ENCODE measurements around the gene HOXD11.

Gene HOXD11

GRCh38 chr2:176156301-176156806 lies 49.3 kb downstream of the HOXD11 start:
- Histone ChIP-seq H3K79me2 (ENCODE audit: control insufficient read depth, low read length) (no peaks in the 10 kb centered on the region), H3K4me3 (ENCODE audit: low read length) (no peak overlapping the region), H3K9me3 (ENCODE audit: control insufficient read depth, insufficient read depth, low read length) (no peaks in the 10 kb centered on the region; the same call in 1 of the 2 replicates), H3K27me3 (ENCODE audit: control insufficient read depth, low read length) (no peaks in the 10 kb centered on the region), H3K36me3 (ENCODE audit: control insufficient read depth, low read length) (no peaks in the 10 kb centered on the region), H3K4me2 (ENCODE audit: low read length) (no peak overlapping the region), H4K20me1 (ENCODE audit: control insufficient read depth, insufficient read depth, low read depth, low read length) (no peaks in the 10 kb centered on the region), H3K9me2 (replicated peaks; ENCODE audit: control insufficient read depth, low read length) (no peaks in the 10 kb centered on the region), H3K27ac (ENCODE audit: low read depth, low read length) (no peak overlapping the region), H3F3A (ENCODE audit: control insufficient read depth, insufficient read depth) (no peaks in the 10 kb centered on the region), H3K4me1 (ENCODE audit: control insufficient read depth, low read length) (no peaks in the 10 kb centered on the region)
- TF ChIP-seq CTCF (IDR thresholded peaks at IDR 0.05; ENCODE audit: low read depth, low read length, poor library complexity, severe bottlenecking) (no peak), EZH2phosphoT487 (IDR thresholded peaks at IDR 0.05; ENCODE audit: borderline replicate concordance, low read length) (no peak)

- H4K20me1 ChIP-seq (ENCODE audit: control insufficient read depth, insufficient read depth, low read depth, low read length): no peaks in the 10 kb centered on the region
- H3K9me2 ChIP-seq (replicated peaks; ENCODE audit: control insufficient read depth, low read length): no peaks in the 10 kb centered on the region
- no peaks in the 10 kb centered on the region for H3K79me2 ChIP-seq (ENCODE audit: control insufficient read depth, low read length)
- no peaks in the 10 kb centered on the region for H3K4me1 ChIP-seq (ENCODE audit: control insufficient read depth, low read length)
- no peaks in the 10 kb centered on the region; the same call in 1 of the 2 replicates for H3K9me3 ChIP-seq (ENCODE audit: control insufficient read depth, insufficient read depth, low read length)
- no peak within 1 kb of the TSS for H3K4me2 ChIP-seq (ENCODE audit: low read length)
- no peak within 1 kb of the TSS for H3K27ac ChIP-seq (ENCODE audit: low read depth, low read length)
- no peak for TF ChIP-seq CTCF (IDR thresholded peaks at IDR 0.05; ENCODE audit: low read depth, low read length, poor library complexity, severe bottlenecking)
- TF ChIP-seq EZH2phosphoT487 (IDR thresholded peaks at IDR 0.05; ENCODE audit: borderline replicate concordance, low read length): no peak
- H3K4me3 ChIP-seq (ENCODE audit: low read length): no peak within 1 kb of the TSS
- no peaks in the 10 kb centered on the region for H3K36me3 ChIP-seq (ENCODE audit: control insufficient read depth, low read length)
- H3K27me3 ChIP-seq (ENCODE audit: control insufficient read depth, low read length): no peaks in the 10 kb centered on the region
- no peaks in the 10 kb centered on the region for H3F3A ChIP-seq (ENCODE audit: control insufficient read depth, insufficient read depth)
These were observed 49.9 kb downstream of the HOXD11 start, which contains the start of gene HOXD3 for GRCh38 chr2:176156807-176157498. TSS of gene HOXD3 (plus strand) at chr2:176157307. CDS start at chr2:176169115, 11,808 bp downstream.

GRCh38 chr2:176157499-176158185 lies 50.6 kb downstream of the HOXD11 start:
- H3K79me2 ChIP-seq (ENCODE audit: control insufficient read depth, low read length): no peaks in the 10 kb centered on the region
- no peaks in the 10 kb centered on the region for H3K9me2 ChIP-seq (replicated peaks; ENCODE audit: control insufficient read depth, low read length)
- no peak overlapping the region for H3K27ac ChIP-seq (ENCODE audit: low read depth, low read length)
- no peak overlapping the region for H3K4me2 ChIP-seq (ENCODE audit: low read length)
- H3K4me3 ChIP-seq (ENCODE audit: low read length): no peak overlapping the region
- no peaks in the 10 kb centered on the region for H3K27me3 ChIP-seq (ENCODE audit: control insufficient read depth, low read length)
- H3F3A ChIP-seq (ENCODE audit: control insufficient read depth, insufficient read depth): no peaks in the 10 kb centered on the region
- H4K20me1 ChIP-seq (ENCODE audit: control insufficient read depth, insufficient read depth, low read depth, low read length): no peaks in the 10 kb centered on the region
- TF ChIP-seq CTCF (IDR thresholded peaks at IDR 0.05; ENCODE audit: low read depth, low read length, poor library complexity, severe bottlenecking): no peak
- TF ChIP-seq EZH2phosphoT487 (IDR thresholded peaks at IDR 0.05; ENCODE audit: borderline replicate concordance, low read length): no peak
- H3K4me1 ChIP-seq (ENCODE audit: control insufficient read depth, low read length): no peaks in the 10 kb centered on the region
- H3K9me3 ChIP-seq (ENCODE audit: control insufficient read depth, insufficient read depth, low read length): no peaks in the 10 kb centered on the region; the same call in 1 of the 2 replicates
- H3K36me3 ChIP-seq (ENCODE audit: control insufficient read depth, low read length): no peaks in the 10 kb centered on the region

All from DOHH2 (cell line).